Stimulated activated memory B cell treated with anti-CD40 and anti-IgM and Interleukin-4, amounts not matched to agents 10 μg/mL and 1 μg/mL and 100 μg/mL, for 72 hours (primary cell): Measurements from ENCODE around the gene SPTBN1.

ENCODE experiments used
- ATAC-seq: fragments of 150-1000 bp; cut with Tn5 transposase; 2 replicates; pipeline ENCODE4 v1.10.0; 2021
- H3K27ac Mint-ChIP-seq: one replicate; pipeline ENCODE4 v1.8.0; 2022; ENCODE audit warnings: mild to moderate bottlenecking, mixed read lengths
- H3K27me3 Mint-ChIP-seq: one replicate; pipeline ENCODE4 v1.8.0; 2022; ENCODE audit warnings: mixed read lengths
- H3K36me3 Mint-ChIP-seq: one replicate; pipeline ENCODE4 v1.8.0; 2022; ENCODE audit warnings: mixed read lengths
- H3K4me1 Mint-ChIP-seq: one replicate; pipeline ENCODE4 v1.8.0; 2022; ENCODE audit warnings: mixed read lengths
- H3K4me3 Mint-ChIP-seq: one replicate; pipeline ENCODE4 v1.8.0; 2022; ENCODE audit warnings: mild to moderate bottlenecking, moderate library complexity, mixed read lengths
- H3K9me3 Mint-ChIP-seq: one replicate; pipeline ENCODE4 v1.8.0; 2022; ENCODE audit warnings: mixed read lengths

SPTBN1 gene

GRCh38 chr2:54652540-54652939, 196.4 kb downstream of the SPTBN1 start:
- no peaks in the 10 kb centered on the region for H3K9me3 Mint-ChIP-seq
- ATAC-seq: no peak

GRCh38 chr2:54653572-54654204, 197.6 kb downstream of the SPTBN1 start:
- no peak overlapping the region for H3K4me3 Mint-ChIP-seq
- no peaks in the 10 kb centered on the region for H3K9me3 Mint-ChIP-seq
- H3K27ac Mint-ChIP-seq: no peak overlapping the region
- no peaks in the 10 kb centered on the region for H3K27me3 Mint-ChIP-seq
- H3K4me1 Mint-ChIP-seq: peaks cover 5% of the 10 kb centered on the region
- no peak for ATAC-seq
- peaks cover 66% of the 10 kb centered on the region for H3K36me3 Mint-ChIP-seq

More at GRCh38 chr2:54652540-54652939, 196.4 kb downstream of the SPTBN1 start:
- Mint-ChIP-seq H3K27me3 (no peaks in the 10 kb centered on the region), H3K36me3 (peaks cover 70% of the 10 kb centered on the region), H3K27ac (no peak overlapping the region), H3K4me1 (peaks cover 1% of the 10 kb centered on the region), H3K4me3 (no peak overlapping the region)

- Mint-ChIP-seq H3K4me1 (peaks cover 5% of the 10 kb centered on the region), H3K27ac (no peak overlapping the region), H3K27me3 (no peaks in the 10 kb centered on the region), H3K9me3 (no peaks in the 10 kb centered on the region), H3K36me3 (peaks cover 68% of the 10 kb centered on the region), H3K4me3 (no peak overlapping the region)
- no peak for ATAC-seq
Measured at GRCh38 chr2:54655046-54655809, 199.1 kb downstream of the SPTBN1 start.

GRCh38 chr2:54656863-54657262, 200.7 kb downstream of the SPTBN1 start:
- Mint-ChIP-seq H3K9me3 (no peaks in the 10 kb centered on the region), H3K27ac (no peak overlapping the region), H3K27me3 (no peaks in the 10 kb centered on the region), H3K36me3 (peaks cover 70% of the 10 kb centered on the region), H3K4me1 (peaks cover 5% of the 10 kb centered on the region), H3K4me3 (no peak overlapping the region)
- no peak for ATAC-seq

GRCh38 chr2:54657664-54658083, 201.5 kb downstream of the SPTBN1 start:
- peak; percentile 64 for ATAC-seq
- H3K27ac Mint-ChIP-seq: no peak overlapping the region
- no peaks in the 10 kb centered on the region for H3K27me3 Mint-ChIP-seq
- H3K9me3 Mint-ChIP-seq: no peaks in the 10 kb centered on the region
- H3K4me3 Mint-ChIP-seq: no peak overlapping the region
- H3K36me3 Mint-ChIP-seq: peaks cover 68% of the 10 kb centered on the region
- H3K4me1 Mint-ChIP-seq: peaks cover 5% of the 10 kb centered on the region

- Mint-ChIP-seq H3K4me1 (peaks cover 5% of the 10 kb centered on the region), H3K36me3 (peaks cover 66% of the 10 kb centered on the region), H3K4me3 (no peak overlapping the region), H3K27me3 (no peaks in the 10 kb centered on the region), H3K9me3 (no peaks in the 10 kb centered on the region), H3K27ac (no peak overlapping the region)
- no peak for ATAC-seq
Measured at GRCh38 chr2:54658564-54659071, 202.5 kb downstream of the SPTBN1 start.

- Mint-ChIP-seq H3K27ac (no peak overlapping the region), H3K36me3 (peaks cover 69% of the 10 kb centered on the region), H3K4me1 (peaks cover 5% of the 10 kb centered on the region), H3K9me3 (no peaks in the 10 kb centered on the region), H3K27me3 (no peaks in the 10 kb centered on the region), H3K4me3 (no peak overlapping the region)
- ATAC-seq: no peak
Measured at GRCh38 chr2:54659527-54659926, 203.4 kb downstream of the SPTBN1 start.

- H3K36me3 Mint-ChIP-seq: peaks cover 69% of the 10 kb centered on the region
- no peak overlapping the region for H3K4me3 Mint-ChIP-seq
- ATAC-seq: no peak
- peaks cover 5% of the 10 kb centered on the region for H3K4me1 Mint-ChIP-seq
- no peak overlapping the region for H3K27ac Mint-ChIP-seq
- no peaks in the 10 kb centered on the region for H3K9me3 Mint-ChIP-seq
- no peaks in the 10 kb centered on the region for H3K27me3 Mint-ChIP-seq
Measured at GRCh38 chr2:54660752-54661151, 204.6 kb downstream of the SPTBN1 start.

GRCh38 chr2:54663424-54664030, 207.4 kb downstream of the SPTBN1 start:
- Mint-ChIP-seq H3K36me3 (peaks cover 79% of the 10 kb centered on the region), H3K27ac (no peak overlapping the region), H3K27me3 (no peaks in the 10 kb centered on the region), H3K9me3 (no peaks in the 10 kb centered on the region), H3K4me1 (no peaks in the 10 kb centered on the region), H3K4me3 (no peak overlapping the region)
- no peak for ATAC-seq

GRCh38 chr2:54664238-54664786, 208.2 kb downstream of the SPTBN1 start:
- no peaks in the 10 kb centered on the region for H3K4me1 Mint-ChIP-seq
- ATAC-seq: no peak
- H3K27ac Mint-ChIP-seq: no peak overlapping the region

GRCh38 chr2:54665436-54665856, 209.3 kb downstream of the SPTBN1 start:
- no peak for ATAC-seq
- Mint-ChIP-seq H3K4me3 (no peak overlapping the region), H3K27ac (peak overlapping the region; percentile 37), H3K4me1 (no peaks in the 10 kb centered on the region), H3K9me3 (no peaks in the 10 kb centered on the region), H3K36me3 (peaks cover 82% of the 10 kb centered on the region), H3K27me3 (no peaks in the 10 kb centered on the region)

More at GRCh38 chr2:54664238-54664786, 208.2 kb downstream of the SPTBN1 start:
- Mint-ChIP-seq H3K36me3 (peaks cover 80% of the 10 kb centered on the region), H3K4me3 (no peak overlapping the region), H3K27me3 (no peaks in the 10 kb centered on the region), H3K9me3 (no peaks in the 10 kb centered on the region)

GRCh38 chr2:54666131-54666633, 210.1 kb downstream of the SPTBN1 start:
- Mint-ChIP-seq H3K27me3 (no peaks in the 10 kb centered on the region), H3K4me3 (no peak overlapping the region), H3K36me3 (peaks cover 82% of the 10 kb centered on the region), H3K27ac (peak overlapping the region; percentile 37), H3K9me3 (no peaks in the 10 kb centered on the region), H3K4me1 (no peaks in the 10 kb centered on the region)
- ATAC-seq: no peak

GRCh38 chr2:54666634-54667265, 210.6 kb downstream of the SPTBN1 start:
- no peaks in the 10 kb centered on the region for H3K9me3 Mint-ChIP-seq
- ATAC-seq: no peak
- H3K4me3 Mint-ChIP-seq: no peak overlapping the region
- peak overlapping the region; percentile 37 for H3K27ac Mint-ChIP-seq
- peaks cover 79% of the 10 kb centered on the region for H3K36me3 Mint-ChIP-seq
- no peaks in the 10 kb centered on the region for H3K27me3 Mint-ChIP-seq
- no peaks in the 10 kb centered on the region for H3K4me1 Mint-ChIP-seq

- H3K27ac Mint-ChIP-seq: no peak overlapping the region
- ATAC-seq: no peak
Measured at GRCh38 chr2:54667266-54667639, 211.1 kb downstream of the SPTBN1 start.

More at GRCh38 chr2:54667266-54667639, 211.1 kb downstream of the SPTBN1 start:
- peaks cover 1% of the 10 kb centered on the region for H3K4me1 Mint-ChIP-seq
- H3K4me3 Mint-ChIP-seq: no peak overlapping the region
- H3K9me3 Mint-ChIP-seq: no peaks in the 10 kb centered on the region
- H3K27me3 Mint-ChIP-seq: no peaks in the 10 kb centered on the region
- H3K36me3 Mint-ChIP-seq: peaks cover 77% of the 10 kb centered on the region
